SK-N-SH (cell line): Measurements from ENCODE around the gene C16orf78. TPM values are rescaled to one million over a fixed set of nuclear protein-coding genes. Genes with fewer than 3 reads are reported as not detected.

Experiments
- CTCF ChIA-PET: fragments of 300-600, 350-600 bp; formaldehyde crosslinking; extraction: SDS; loops from one replicate; lab custom pipeline; 2021; lab: Yijun Ruan, JAX
- POLR2A ChIA-PET: fragments of 350-600 bp; sonication (Branson Sonifier 250); formaldehyde crosslinking; extraction: SDS; loops from one replicate; lab custom pipeline; 2020; ENCODE audit warnings: antibody characterized with exemption, inconsistent platforms; lab: Yijun Ruan, JAX
- DNase-seq: peaks from one replicate; pipeline ENCODE4 v3.0.0; 2012
- H2AFZ ChIP-seq: fragments of 200-600 bp; sonication (generic); 2 replicates; pipeline ENCODE4 v1.8.1; 2016; ENCODE audit warnings: antibody characterized with exemption, mild to moderate bottlenecking, low read depth
- H3F3A ChIP-seq: fragments of 200-600 bp; sonication (generic); replicated peaks from 2 replicates; pipeline ENCODE3; 2016; ENCODE audit warnings: antibody characterized with exemption, mild to moderate bottlenecking; ENCODE audit not compliant: insufficient read depth
- H3K27ac ChIP-seq, 2 experiments: fragments of 200-500 bp in 1 of 2; fragments of 200-600 bp in 1 of 2; sonication (Bioruptor generic) in 1 of 2; sonication (generic), shearing (Covaris generic) in 1 of 2; 2 replicates each; pipeline versions ENCODE4 v1.5.1 to v1.6.1; 2014 to 2016; ENCODE audit warnings: low read depth in 2 of 2, inconsistent platforms in 1 of 2, low read length in 1 of 2, mild to moderate bottlenecking in 1 of 2, mixed read lengths in 1 of 2
- H3K27me3 ChIP-seq: fragments of 200-600 bp; sonication (generic), shearing (Covaris generic); 2 replicates; pipeline ENCODE4 v1.6.1; 2016; ENCODE audit warnings: mixed run types; ENCODE audit not compliant: insufficient read depth
- H3K36me3 ChIP-seq, 2 experiments: fragments of 200-500 bp in 1 of 2; fragments of 200-600 bp in 1 of 2; sonication (Bioruptor generic) in 1 of 2; sonication (generic) in 1 of 2; replicated peaks in 1 of 2; 2 replicates each; pipeline versions ENCODE3 to v1.5.1; 2014 to 2016; ENCODE audit warnings: low read length in 1 of 2, mild to moderate bottlenecking in 1 of 2; ENCODE audit not compliant: insufficient read depth in 2 of 2, control insufficient read depth in 1 of 2
- H3K4me1 ChIP-seq, 2 experiments: fragments of 200-500 bp in 1 of 2; fragments of 200-600 bp in 1 of 2; sonication (Bioruptor generic) in 1 of 2; sonication (generic), shearing (Covaris generic) in 1 of 2; 2 replicates each; pipeline versions ENCODE4 v1.5.1 to v1.6.1; 2014 to 2016; ENCODE audit warnings: low read depth in 1 of 2, low read length in 1 of 2, mixed run types in 1 of 2; ENCODE audit not compliant: insufficient read depth in 2 of 2, control insufficient read depth in 1 of 2
- H3K4me2 ChIP-seq: fragments of 200-600 bp; sonication (generic), shearing (Covaris generic); 2 replicates; pipeline ENCODE4 v1.6.1; 2017; ENCODE audit warnings: mixed run types
- H3K4me3 ChIP-seq, 2 experiments: fragments of 200-500 bp in 1 of 2; fragments of 200-600 bp in 1 of 2; sonication (Bioruptor generic) in 1 of 2; sonication (generic), shearing (Covaris generic) in 1 of 2; 2 replicates each; pipeline versions ENCODE4 v1.5.1 to v1.8.1; 2014 to 2016; ENCODE audit warnings: low read depth in 2 of 2, inconsistent platforms in 1 of 2, low read length in 1 of 2, mild to moderate bottlenecking in 1 of 2, mixed read lengths in 1 of 2, moderate library complexity in 1 of 2
- H3K79me2 ChIP-seq: fragments of 200-600 bp; sonication (generic); 2 replicates; pipeline ENCODE4 v1.8.1; 2017; ENCODE audit warnings: mild to moderate bottlenecking; ENCODE audit not compliant: insufficient read depth
- H3K9ac ChIP-seq: fragments of 200-600 bp; sonication (generic); 2 replicates; pipeline ENCODE4 v1.6.1; 2017; ENCODE audit warnings: mixed run types
- H3K9me2 ChIP-seq: fragments of 200-600 bp; sonication (generic); 2 replicates; pipeline ENCODE4 v1.6.1; 2017; ENCODE audit warnings: mixed run types
- H3K9me3 ChIP-seq: fragments of 200-600 bp; sonication (generic); 2 replicates; pipeline ENCODE4 v1.6.1; 2017; ENCODE audit warnings: mixed run types, mild to moderate bottlenecking, moderate library complexity
- H4K20me1 ChIP-seq: fragments of 200-600 bp; sonication (generic); 2 replicates; pipeline ENCODE4 v1.6.1; 2017; ENCODE audit warnings: mild to moderate bottlenecking, mixed run types; ENCODE audit not compliant: insufficient read depth
- CHD2 ChIP-seq: fragments of 150-350 bp; IDR thresholded peaks from 2 replicates; pipeline ENCODE4 v1.6.1; 2018; ENCODE audit warnings: low read length; ENCODE audit not compliant: partially characterized antibody
- ELF1 ChIP-seq: IDR thresholded peaks from 2 replicates; pipeline ENCODE4 v1.4.0; 2012
- EP300 ChIP-seq, 2 experiments: IDR thresholded peaks; 2 replicates each; pipeline versions ENCODE4 v1.4.0 to v1.6.1; 2012; ENCODE audit warnings: borderline replicate concordance in 1 of 2, low read depth in 1 of 2, low read length in 1 of 2
- EZH2phosphoT487 ChIP-seq: fragments of 200-600 bp; sonication (generic); IDR thresholded peaks from 2 replicates; pipeline ENCODE4 v1.6.1; 2017; ENCODE audit warnings: low read depth, mixed run types, mild to moderate bottlenecking, antibody characterized with exemption, moderate library complexity, borderline replicate concordance
- FOSL2 ChIP-seq: IDR thresholded peaks from 2 replicates; pipeline ENCODE4 v1.4.0; 2012; ENCODE audit warnings: low read depth, mild to moderate bottlenecking, moderate library complexity, borderline replicate concordance
- FOXJ3 ChIP-seq: sonication (generic); formaldehyde crosslinking; IDR thresholded peaks from 2 replicates; pipeline ENCODE4 v1.5.1; 2020; ENCODE audit warnings: mild to moderate bottlenecking, missing genetic modification reagents
- FOXM1 ChIP-seq: IDR thresholded peaks from 2 replicates; pipeline ENCODE4 v1.4.0; 2012; ENCODE audit warnings: low read depth, mild to moderate bottlenecking
- GABPA ChIP-seq: IDR thresholded peaks from 2 replicates; pipeline ENCODE4 v1.4.0; 2012; ENCODE audit warnings: low read depth, mild to moderate bottlenecking
- MEF2A ChIP-seq: IDR thresholded peaks from 2 replicates; pipeline ENCODE4 v1.4.0; 2012; ENCODE audit warnings: low read depth, borderline replicate concordance
- MXI1 ChIP-seq: IDR thresholded peaks from 2 replicates; pipeline ENCODE4 v1.6.1; 2012; ENCODE audit warnings: mild to moderate bottlenecking, low read depth, low read length, improper control_type of control experiment
- NFIC ChIP-seq: IDR thresholded peaks from 2 replicates; pipeline ENCODE4 v1.4.0; 2012; ENCODE audit warnings: borderline replicate concordance
- NRF1 ChIP-seq: IDR thresholded peaks from 2 replicates; pipeline ENCODE4 v1.6.1; 2012; ENCODE audit warnings: low read depth, mild to moderate bottlenecking, low read length
- POLR2AphosphoS5 ChIP-seq: IDR thresholded peaks from 2 replicates; pipeline ENCODE4 v1.6.1; 2012; ENCODE audit warnings: low read depth, low read length
- RAD21 ChIP-seq: IDR thresholded peaks from 2 replicates; pipeline ENCODE4 v1.6.1; 2012; ENCODE audit warnings: mild to moderate bottlenecking, low read length
- RCOR1 ChIP-seq: fragments of 150-350 bp; IDR thresholded peaks from 2 replicates; pipeline ENCODE4 v1.6.1; 2017; ENCODE audit warnings: antibody characterized with exemption, low read length
- RXRA ChIP-seq: IDR thresholded peaks from 2 replicates; pipeline ENCODE4 v1.4.0; 2012; ENCODE audit warnings: low read depth, mild to moderate bottlenecking, borderline replicate concordance
- SIN3A ChIP-seq: IDR thresholded peaks from 2 replicates; pipeline ENCODE4 v1.6.1; 2012; ENCODE audit warnings: low read depth, mild to moderate bottlenecking, low read length, moderate library complexity, borderline replicate concordance
- SMC3 ChIP-seq: IDR thresholded peaks from 2 replicates; pipeline ENCODE4 v1.6.1; 2012; ENCODE audit warnings: low read depth, low read length, improper control_type of control experiment
- TAF1 ChIP-seq: IDR thresholded peaks from 2 replicates; pipeline ENCODE4 v1.6.1; 2012; ENCODE audit warnings: low read depth, mild to moderate bottlenecking, low read length, moderate library complexity, borderline replicate concordance
- TCF12 ChIP-seq: IDR thresholded peaks from 2 replicates; pipeline ENCODE4 v1.4.0; 2012
- TEAD4 ChIP-seq: IDR thresholded peaks from 2 replicates; pipeline ENCODE4 v1.4.0; 2012; ENCODE audit warnings: mild to moderate bottlenecking, borderline replicate concordance; ENCODE audit not compliant: insufficient read depth
- YY1 ChIP-seq: IDR thresholded peaks from 2 replicates; pipeline ENCODE4 v1.4.0; 2012; ENCODE audit warnings: low read depth, mild to moderate bottlenecking
- ZBTB33 ChIP-seq: IDR thresholded peaks from 2 replicates; pipeline ENCODE4 v1.4.0; 2012; ENCODE audit warnings: low read depth, borderline replicate concordance
- WGBS: methylation state at CpG from one replicate; pipeline ENCODE4 v1.1.6; 2017; ENCODE audit warnings: low lambda C conversion rate; 5-methylcytosine and 5-hydroxymethylcytosine counted together
- polyA plus RNA-seq, 3 experiments: library from polyadenylated mRNA; depleted of rRNA; stranded (reverse); fragments of >200 nt; gene quantifications; 2 replicates each; pipeline ENCODE4 v1.2.3, GENCODE V29; 2012
- TF ChIP-seq, protein P1 (sequence below): fragments of 150-350 bp; IDR thresholded peaks from 2 replicates; pipeline ENCODE4 v1.6.1; 2016; ENCODE audit warnings: mild to moderate bottlenecking, low read depth, low read length
- TF ChIP-seq, protein P2 (sequence below): fragments of 200-600 bp; sonication (generic); IDR thresholded peaks from 2 replicates; pipeline ENCODE4 v1.6.1; 2017; ENCODE audit warnings: antibody characterized with exemption, mild to moderate bottlenecking, moderate library complexity

The C16orf78 gene
- polyA plus RNA-seq, 1 of the 3 experiments (the other 2 are of a cell fraction), result not detected

DNA sequence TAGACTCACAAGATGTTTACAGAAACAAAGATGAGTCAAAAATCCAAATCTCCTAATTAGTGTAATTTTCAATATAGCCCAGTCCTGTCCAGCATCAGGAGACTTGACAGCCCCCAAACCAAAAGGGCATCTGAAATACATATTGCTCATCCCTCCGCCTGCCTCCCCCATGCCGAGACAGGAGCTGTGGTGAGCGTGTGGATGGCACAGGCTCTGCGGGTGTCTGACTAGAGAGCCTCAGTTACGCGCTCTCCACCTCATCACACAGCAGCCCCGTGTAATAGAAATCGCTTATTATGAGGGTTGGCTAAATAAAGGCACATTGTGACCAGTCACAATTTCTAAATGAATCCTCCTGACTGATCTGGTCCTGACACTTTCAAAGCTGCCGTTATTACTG lies 48.9 kb upstream of the C16orf78 start:
- H3K9ac ChIP-seq, result no peak overlapping the region
- no peak overlapping the region for H3K4me2 ChIP-seq
- no peak overlapping the region for H3K4me3 ChIP-seq
- no peaks in the 10 kb centered on the region for H3K79me2 ChIP-seq
- TF ChIP-seq TCF12, result no peak
- TF ChIP-seq RCOR1, result no peak
- no peak for TF ChIP-seq GABPA
- TF ChIP-seq, protein P1, sequence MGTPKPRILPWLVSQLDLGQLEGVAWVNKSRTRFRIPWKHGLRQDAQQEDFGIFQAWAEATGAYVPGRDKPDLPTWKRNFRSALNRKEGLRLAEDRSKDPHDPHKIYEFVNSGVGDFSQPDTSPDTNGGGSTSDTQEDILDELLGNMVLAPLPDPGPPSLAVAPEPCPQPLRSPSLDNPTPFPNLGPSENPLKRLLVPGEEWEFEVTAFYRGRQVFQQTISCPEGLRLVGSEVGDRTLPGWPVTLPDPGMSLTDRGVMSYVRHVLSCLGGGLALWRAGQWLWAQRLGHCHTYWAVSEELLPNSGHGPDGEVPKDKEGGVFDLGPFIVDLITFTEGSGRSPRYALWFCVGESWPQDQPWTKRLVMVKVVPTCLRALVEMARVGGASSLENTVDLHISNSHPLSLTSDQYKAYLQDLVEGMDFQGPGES, result no peak
- no peak for TF ChIP-seq TAF1
- no peak for TF ChIP-seq TEAD4
- TF ChIP-seq SMC3, result no peak
- no peak for TF ChIP-seq FOXJ3 (CRISPR knock-in tag)
- no peak for TF ChIP-seq SIN3A
- TF ChIP-seq RXRA, result no peak
- TF ChIP-seq CHD2, result no peak
- TF ChIP-seq, protein P2, sequence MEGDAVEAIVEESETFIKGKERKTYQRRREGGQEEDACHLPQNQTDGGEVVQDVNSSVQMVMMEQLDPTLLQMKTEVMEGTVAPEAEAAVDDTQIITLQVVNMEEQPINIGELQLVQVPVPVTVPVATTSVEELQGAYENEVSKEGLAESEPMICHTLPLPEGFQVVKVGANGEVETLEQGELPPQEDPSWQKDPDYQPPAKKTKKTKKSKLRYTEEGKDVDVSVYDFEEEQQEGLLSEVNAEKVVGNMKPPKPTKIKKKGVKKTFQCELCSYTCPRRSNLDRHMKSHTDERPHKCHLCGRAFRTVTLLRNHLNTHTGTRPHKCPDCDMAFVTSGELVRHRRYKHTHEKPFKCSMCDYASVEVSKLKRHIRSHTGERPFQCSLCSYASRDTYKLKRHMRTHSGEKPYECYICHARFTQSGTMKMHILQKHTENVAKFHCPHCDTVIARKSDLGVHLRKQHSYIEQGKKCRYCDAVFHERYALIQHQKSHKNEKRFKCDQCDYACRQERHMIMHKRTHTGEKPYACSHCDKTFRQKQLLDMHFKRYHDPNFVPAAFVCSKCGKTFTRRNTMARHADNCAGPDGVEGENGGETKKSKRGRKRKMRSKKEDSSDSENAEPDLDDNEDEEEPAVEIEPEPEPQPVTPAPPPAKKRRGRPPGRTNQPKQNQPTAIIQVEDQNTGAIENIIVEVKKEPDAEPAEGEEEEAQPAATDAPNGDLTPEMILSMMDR, result no peak
- TF ChIP-seq ELF1, result no peak
- no peak for TF ChIP-seq YY1
- no peak for TF ChIP-seq MXI1
- TF ChIP-seq FOXM1, result no peak
- no peak for TF ChIP-seq NFIC
- no peak for TF ChIP-seq RAD21
- ChIA-PET CTCF (interaction anchor here (0.7 to 1.9 kb wide), 2 partner anchors 10 to 523 kb away, joined by 4 to 6 read pairs; no protein-coding TSS in a partner anchor), POLR2A (no interaction called here)
- H3K36me3 ChIP-seq, result no peaks in the 10 kb centered on the region
- no peak for DNase-seq
- no peak overlapping the region for H2AFZ ChIP-seq
- H3K9me2 ChIP-seq, result no peaks in the 10 kb centered on the region
- no peaks in the 10 kb centered on the region for H3K27me3 ChIP-seq
- H3K4me1 ChIP-seq, result no peaks in the 10 kb centered on the region
- H3K9me3 ChIP-seq, result no peaks in the 10 kb centered on the region
- H3F3A ChIP-seq, result no peaks in the 10 kb centered on the region
- H3K27ac ChIP-seq, result no peak overlapping the region
- WGBS, result 27% methylated on average over 9 of the region's 9 CpGs
- H4K20me1 ChIP-seq, result no peaks in the 10 kb centered on the region

- no peak overlapping the region for H2AFZ ChIP-seq
- no peak for DNase-seq
- H3K27me3 ChIP-seq, result no peaks in the 10 kb centered on the region
- no peak overlapping the region for H3K27ac ChIP-seq
- no peaks in the 10 kb centered on the region for H3K9me3 ChIP-seq
- H4K20me1 ChIP-seq, result no peaks in the 10 kb centered on the region
- no peak overlapping the region for H3K4me2 ChIP-seq
- H3K9ac ChIP-seq, result no peak overlapping the region
- H3K4me1 ChIP-seq, result no peaks in the 10 kb centered on the region
- ChIA-PET POLR2A (no interaction called here), CTCF (interaction anchor here (1.3 kb wide), 1 partner anchor 640 kb away, joined by 4 read pairs; no protein-coding TSS in a partner anchor)
- no peaks in the 10 kb centered on the region for H3K9me2 ChIP-seq
- no peak overlapping the region for H3K4me3 ChIP-seq
- no peaks in the 10 kb centered on the region for H3K36me3 ChIP-seq
- H3F3A ChIP-seq, result no peaks in the 10 kb centered on the region
- no peaks in the 10 kb centered on the region for H3K79me2 ChIP-seq
- WGBS, result 30% methylated on average over 3 of the region's 4 CpGs
- TF ChIP-seq NRF1 (no peak), FOSL2 (no peak), ZBTB33 (no peak), MEF2A (no peak), EZH2phosphoT487 (no peak), POLR2AphosphoS5 (no peak), TCF12 (no peak), EP300 (IDR thresholded peaks at IDR 0.05; ENCODE audit: borderline replicate concordance in 1 of 2, low read depth in 1 of 2, low read length in 1 of 2) (no peak), SIN3A (no peak)
- TF ChIP-seq, protein P1, result no peak
Observed at GRCh38 chr16:49327466-49327865, 46.1 kb upstream of the C16orf78 start.
